ENCODE data around the gene TRMT44.

DNA sequence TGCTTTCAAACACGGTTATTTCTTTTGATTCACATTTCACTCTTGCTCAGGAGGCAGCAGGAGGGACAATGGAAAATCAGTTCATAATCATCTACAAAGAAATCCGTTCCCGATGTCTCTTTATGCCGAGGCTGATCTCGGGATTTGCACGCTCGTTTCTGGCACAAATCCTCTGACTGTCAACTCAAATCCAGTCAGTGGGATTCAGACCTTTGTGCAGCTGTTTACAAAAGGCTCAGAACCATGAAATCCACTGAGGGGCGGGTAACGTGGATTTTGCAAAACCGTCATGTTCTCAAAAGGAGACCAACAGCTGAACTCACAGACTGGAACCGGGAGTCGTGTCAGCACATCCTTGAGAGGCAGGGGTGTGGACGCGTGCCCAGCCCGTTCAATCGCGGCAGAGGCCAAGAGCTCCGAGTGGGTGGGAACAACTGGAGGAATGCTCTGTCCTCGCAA is 46.5 kb upstream of the TRMT44 start:
- TF ChIP-seq, protein P1, sequence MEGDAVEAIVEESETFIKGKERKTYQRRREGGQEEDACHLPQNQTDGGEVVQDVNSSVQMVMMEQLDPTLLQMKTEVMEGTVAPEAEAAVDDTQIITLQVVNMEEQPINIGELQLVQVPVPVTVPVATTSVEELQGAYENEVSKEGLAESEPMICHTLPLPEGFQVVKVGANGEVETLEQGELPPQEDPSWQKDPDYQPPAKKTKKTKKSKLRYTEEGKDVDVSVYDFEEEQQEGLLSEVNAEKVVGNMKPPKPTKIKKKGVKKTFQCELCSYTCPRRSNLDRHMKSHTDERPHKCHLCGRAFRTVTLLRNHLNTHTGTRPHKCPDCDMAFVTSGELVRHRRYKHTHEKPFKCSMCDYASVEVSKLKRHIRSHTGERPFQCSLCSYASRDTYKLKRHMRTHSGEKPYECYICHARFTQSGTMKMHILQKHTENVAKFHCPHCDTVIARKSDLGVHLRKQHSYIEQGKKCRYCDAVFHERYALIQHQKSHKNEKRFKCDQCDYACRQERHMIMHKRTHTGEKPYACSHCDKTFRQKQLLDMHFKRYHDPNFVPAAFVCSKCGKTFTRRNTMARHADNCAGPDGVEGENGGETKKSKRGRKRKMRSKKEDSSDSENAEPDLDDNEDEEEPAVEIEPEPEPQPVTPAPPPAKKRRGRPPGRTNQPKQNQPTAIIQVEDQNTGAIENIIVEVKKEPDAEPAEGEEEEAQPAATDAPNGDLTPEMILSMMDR (IDR thresholded peaks at IDR 0.05; ENCODE audit: low read depth, low read length) = no peak
- no peak for TF ChIP-seq EZH2phosphoT487 (IDR thresholded peaks at IDR 0.05; ENCODE audit: low read depth)

All from OCI-LY3 (cell line).